ENCODE data around the gene DGKI. TPM values are rescaled to one million over a fixed set of nuclear protein-coding genes. Genes with fewer than 3 reads are reported as not detected.

The DGKI gene
- total RNA-seq, 1 experiment from 2014 or later = 0.55 TPM

- no peak overlapping the region for H4K5ac ChIP-seq (ENCODE audit: insufficient read length, low read depth, low read length)
- H2BK12ac ChIP-seq (ENCODE audit: insufficient read length, low read depth, low read length) = no peak overlapping the region
- H3K79me1 ChIP-seq (ENCODE audit: insufficient read depth, low read depth, low read length, poor library complexity, severe bottlenecking) = no peaks in the 10 kb centered on the region
- no peaks in the 10 kb centered on the region for H3K36me3 Mint-ChIP-seq (ENCODE audit: insufficient read depth in 1 of 3, low read depth in 3 of 3)
- H3K56ac ChIP-seq (ENCODE audit: insufficient read length, low read depth, low read length) = no peak overlapping the region
- H2BK15ac ChIP-seq (ENCODE audit: low read depth, low read length) = no peak overlapping the region
- no peaks in the 10 kb centered on the region for H4K20me1 ChIP-seq (ENCODE audit: control insufficient read depth, insufficient read depth, insufficient read length)
- H4K8ac ChIP-seq (replicated peaks; ENCODE audit: insufficient read length, low read depth, low read length) = no peak overlapping the region
- no CpG with 5 or more reads among the region's 1 CpG for WGBS (ENCODE audit: extremely low coverage, insufficient read length, low lambda C conversion rate)
- H3K4me1 Mint-ChIP-seq = peaks cover 7 to 8% of the 10 kb centered on the region in 2 experiments; a peak in 3 of 4 replicates
- no peak overlapping the region for H3K4me3 Mint-ChIP-seq
- no peak for TF ChIP-seq CTCF (conservative IDR thresholded peaks at IDR 0.05)
- no peaks in the 10 kb centered on the region for H3K27me3 Mint-ChIP-seq (ENCODE audit: low read depth)
- no peaks in the 10 kb centered on the region for H3K79me2 ChIP-seq (ENCODE audit: insufficient read depth, low read length)
- no peak overlapping the region for H3K23ac ChIP-seq (ENCODE audit: insufficient read length, low read depth, low read length)
- H2AK5ac ChIP-seq (ENCODE audit: insufficient read length, low read length) = no peak overlapping the region
- H3K27me3 ChIP-seq (ENCODE audit: insufficient read depth, low read length) = no peaks in the 10 kb centered on the region
- H3K27ac Mint-ChIP-seq = no peak overlapping the region
- H2BK5ac ChIP-seq (ENCODE audit: insufficient read length, low read length) = no peak overlapping the region
- no peak overlapping the region for H2BK120ac ChIP-seq (ENCODE audit: low read depth, low read length, poor library complexity, severe bottlenecking)
- DNase-seq = no peak
- H3K27ac ChIP-seq (ENCODE audit: insufficient read length, low read depth, low read length) = no peak overlapping the region
- no peak overlapping the region for H2AFZ ChIP-seq (ENCODE audit: low read length)
- no peaks in the 10 kb centered on the region for H3K9me3 Mint-ChIP-seq
- H4K91ac ChIP-seq (ENCODE audit: insufficient read length, low read depth, low read length) = no peak overlapping the region
- no peak overlapping the region for H3K18ac ChIP-seq (ENCODE audit: insufficient read length, low read depth, low read length)
- H3K23me2 ChIP-seq (ENCODE audit: insufficient read length, low read depth, low read length, poor library complexity, severe bottlenecking) = no peaks in the 10 kb centered on the region
- no peak overlapping the region for H2BK20ac ChIP-seq (ENCODE audit: low read depth, low read length, poor library complexity, severe bottlenecking)
- H3K9ac ChIP-seq (ENCODE audit: extremely low read depth, insufficient read length, low read length) = no peak overlapping the region
- H3K4ac ChIP-seq (ENCODE audit: low read depth, low read length) = no peak overlapping the region
- H3K14ac ChIP-seq (ENCODE audit: insufficient read depth, low read length) = no peak overlapping the region
- H3K9me3 ChIP-seq (ENCODE audit: control insufficient read depth, low read depth, low read length) = no peaks in the 10 kb centered on the region
- no peaks in the 10 kb centered on the region for H3K4me1 ChIP-seq (ENCODE audit: insufficient read depth, low read length)
- no peak overlapping the region for H3K4me2 ChIP-seq (ENCODE audit: insufficient read depth, insufficient read length, low read length)
- H3T11ph ChIP-seq (ENCODE audit: low read length) = no peak overlapping the region
Measured at GRCh38 chr7:137408126-137408525, 438.6 kb downstream of the DGKI start.
